Dedifferentiated amniotic fluid mesenchymal stem cell (primary cell): Measurements from ENCODE around the gene TREH.

Experiments
- DNase-seq: peaks from one replicate; pipeline ENCODE4 v3.0.0-alpha.2; 2016; ENCODE audit errors: extremely low spot score

The TREH gene

GRCh38 chr11:118648291-118648690 lies 31.2 kb downstream of the TREH start:
- no peak for DNase-seq

- DNase-seq: no peak
Observed at GRCh38 chr11:118646393-118646792, 33.1 kb downstream of the TREH start.

- no peak for DNase-seq
Observed at GRCh38 chr11:118645066-118645715, 34.3 kb downstream of the TREH start.

- no peak for DNase-seq
Observed at GRCh38 chr11:118644496-118644895, 35.0 kb downstream of the TREH start.

GRCh38 chr11:118643995-118644345 lies 35.5 kb downstream of the TREH start:
- DNase-seq: no peak

GRCh38 chr11:118643142-118643994 lies 36.1 kb downstream of the TREH start:
- no peak for DNase-seq

GRCh38 chr11:118641397-118642019 lies 37.9 kb downstream of the TREH start:
- DNase-seq: no peak

GRCh38 chr11:118640332-118641154 lies 38.9 kb downstream of the TREH start:
- no peak for DNase-seq

- no peak for DNase-seq
Observed at GRCh38 chr11:118639899-118640298, 39.6 kb downstream of the TREH start.

GRCh38 chr11:118638726-118639125 lies 40.7 kb downstream of the TREH start:
- DNase-seq: no peak

- DNase-seq: no peak
Observed at GRCh38 chr11:118636569-118637290, 42.7 kb downstream of the TREH start.

- DNase-seq: no peak
Observed at GRCh38 chr11:118635642-118636041, 43.8 kb downstream of the TREH start.

GRCh38 chr11:118635237-118635591 lies 44.2 kb downstream of the TREH start:
- no peak for DNase-seq

- DNase-seq: no peak
Observed at GRCh38 chr11:118634431-118635236, 44.8 kb downstream of the TREH start.

- DNase-seq: no peak
Observed at GRCh38 chr11:118633979-118634378, 45.5 kb downstream of the TREH start.

GRCh38 chr11:118633319-118633690 lies 46.1 kb downstream of the TREH start:
- DNase-seq: no peak

- DNase-seq: no peak
Observed at GRCh38 chr11:118632577-118633318, 46.7 kb downstream of the TREH start.

GRCh38 chr11:118631142-118631909 lies 48.1 kb downstream of the TREH start:
- DNase-seq: no peak
